ENCODE results near the gene PTPRN2. TPM values are rescaled to one million over a fixed set of nuclear protein-coding genes. Genes with fewer than 3 reads are reported as not detected.

The PTPRN2 gene
- total RNA-seq, 5 donors from 2014 or later (not counting 1 experiment from before 2014, with no cell fraction given): 0.60 to 1.7 (median 0.82) TPM

- peaks cover 11 to 19% of the 10 kb centered on the region in 2 experiments for H3K4me1 ChIP-seq (ENCODE audit: control insufficient read depth in 1 of 2, extremely low read depth in 1 of 2, insufficient read depth in 2 of 2, low read length in 2 of 2)
- H3K27ac ChIP-seq (ENCODE audit: low read length): no peak overlapping the region
- H3K4me3 ChIP-seq (ENCODE audit: control insufficient read depth in 1 of 2, extremely low read depth in 1 of 2, low read length in 1 of 2): no peak overlapping the region
- 90% methylated on average over 23 of the region's 33 CpGs for WGBS (ENCODE audit: insufficient coverage)
- Mint-ChIP-seq H3K4me1 (peaks cover 24 to 28% (median 28%) of the 10 kb centered on the region in 3 donors), H3K9me3 (no peaks in the 10 kb centered on the region), H3K36me3 (no peaks in the 10 kb centered on the region), H3K4me3 (no peak overlapping the region), H3K27ac (no peak overlapping the region), H3K27me3 (peaks cover 0 to 7% of the 10 kb centered on the region in 2 donors)
- peaks cover 0 to 25% of the 10 kb centered on the region in 2 experiments for H3K27me3 ChIP-seq (replicated peaks in 1 of 2; ENCODE audit: control insufficient read depth in 2 of 2, extremely low read depth in 1 of 2, insufficient read depth in 2 of 2, low read length in 1 of 2)
- H3K36me3 ChIP-seq (ENCODE audit: control insufficient read depth in 2 of 2, extremely low read depth in 1 of 2, insufficient read depth in 1 of 2, low read length in 1 of 2): no peaks in the 10 kb centered on the region
- no peaks in the 10 kb centered on the region for H3K9me3 ChIP-seq
- ChIA-PET CTCF (no interaction called here), POLR2A (no interaction called here)
- ATAC-seq (replicated peaks in 1 of 4) (no peak), DNase-seq (peak in 3 of 35 experiments; percentile 0 to 12 (median 3))
Measured at GRCh38 chr7:157497744-157498651, 1089.6 kb downstream of the PTPRN2 start.

- Mint-ChIP-seq H3K4me3 (no peak overlapping the region), H3K27ac (no peak overlapping the region), H3K9me3 (peaks cover 0 to 3% (median 1%) of the 10 kb centered on the region in 3 donors), H3K4me1 (peaks cover 22 to 23% (median 22%) of the 10 kb centered on the region in 3 donors), H3K36me3 (no peaks in the 10 kb centered on the region), H3K27me3 (peaks cover 0 to 7% of the 10 kb centered on the region in 2 donors)
- ATAC-seq (replicated peaks in 1 of 4) (no peak), DNase-seq (peak in 1 of 35 experiments; percentile 1)
- Histone ChIP-seq H3K36me3 (ENCODE audit: control insufficient read depth in 2 of 2, extremely low read depth in 1 of 2, insufficient read depth in 1 of 2, low read length in 1 of 2) (no peaks in the 10 kb centered on the region), H3K4me1 (ENCODE audit: control insufficient read depth in 1 of 2, extremely low read depth in 1 of 2, insufficient read depth in 2 of 2, low read length in 2 of 2) (peaks cover 7 to 14% of the 10 kb centered on the region in 2 experiments), H3K27me3 (replicated peaks in 1 of 2; ENCODE audit: control insufficient read depth in 2 of 2, extremely low read depth in 1 of 2, insufficient read depth in 2 of 2, low read length in 1 of 2) (peaks cover 0 to 26% of the 10 kb centered on the region in 2 experiments), H3K27ac (ENCODE audit: low read length) (no peak overlapping the region), H3K4me3 (ENCODE audit: control insufficient read depth in 1 of 2, extremely low read depth in 1 of 2, low read length in 1 of 2) (no peak overlapping the region), H3K9me3 (no peaks in the 10 kb centered on the region)
- ChIA-PET POLR2A (no interaction called here), CTCF (no interaction called here)
- 100% methylated on average over 2 of the region's 8 CpGs for WGBS (ENCODE audit: insufficient coverage)
Measured at GRCh38 chr7:157497367-157497743, 1090.3 kb downstream of the PTPRN2 start.

- Mint-ChIP-seq H3K27me3 (peaks cover 0 to 7% of the 10 kb centered on the region in 2 donors), H3K9me3 (peaks cover 0 to 7% (median 3%) of the 10 kb centered on the region in 3 donors), H3K27ac (no peak overlapping the region), H3K4me3 (no peak overlapping the region), H3K36me3 (no peaks in the 10 kb centered on the region), H3K4me1 (peaks cover 16 to 23% (median 19%) of the 10 kb centered on the region in 3 donors)
- no peak overlapping the region for H3K27ac ChIP-seq (ENCODE audit: low read length)
- H3K4me3 ChIP-seq (ENCODE audit: control insufficient read depth in 1 of 2, extremely low read depth in 1 of 2, low read length in 1 of 2): no peak overlapping the region
- peaks cover 0 to 26% of the 10 kb centered on the region in 2 experiments for H3K27me3 ChIP-seq (replicated peaks in 1 of 2; ENCODE audit: control insufficient read depth in 2 of 2, extremely low read depth in 1 of 2, insufficient read depth in 2 of 2, low read length in 1 of 2)
- peaks cover under 1 to 7% of the 10 kb centered on the region in 2 experiments for H3K4me1 ChIP-seq (ENCODE audit: control insufficient read depth in 1 of 2, extremely low read depth in 1 of 2, insufficient read depth in 2 of 2, low read length in 2 of 2)
- CTCF ChIA-PET: no interaction called here
- peak in 2 of 35 experiments; percentile 1 for DNase-seq
- POLR2A ChIA-PET: no interaction called here
- ATAC-seq (replicated peaks in 1 of 4): no peak
- no peaks in the 10 kb centered on the region for H3K9me3 ChIP-seq
- WGBS (ENCODE audit: insufficient coverage): 89% methylated on average over 23 of the region's 31 CpGs
- H3K36me3 ChIP-seq (ENCODE audit: control insufficient read depth in 2 of 2, extremely low read depth in 1 of 2, insufficient read depth in 1 of 2, low read length in 1 of 2): no peaks in the 10 kb centered on the region
Measured at GRCh38 chr7:157496416-157497275, 1091.0 kb downstream of the PTPRN2 start.

- Mint-ChIP-seq H3K4me1 (peaks cover 21 to 31% (median 27%) of the 10 kb centered on the region in 3 donors), H3K4me3 (no peak overlapping the region), H3K27me3 (peaks cover 0 to 7% of the 10 kb centered on the region in 2 donors), H3K27ac (no peak overlapping the region), H3K9me3 (peaks cover 0 to 7% (median 3%) of the 10 kb centered on the region in 3 donors), H3K36me3 (no peaks in the 10 kb centered on the region)
- H3K9me3 ChIP-seq: no peaks in the 10 kb centered on the region
- H3K27me3 ChIP-seq (replicated peaks in 1 of 2; ENCODE audit: control insufficient read depth in 2 of 2, extremely low read depth in 1 of 2, insufficient read depth in 2 of 2, low read length in 1 of 2): peaks cover 0 to 24% of the 10 kb centered on the region in 2 experiments
- H3K36me3 ChIP-seq (ENCODE audit: control insufficient read depth in 2 of 2, extremely low read depth in 1 of 2, insufficient read depth in 1 of 2, low read length in 1 of 2): no peaks in the 10 kb centered on the region
- H3K27ac ChIP-seq (ENCODE audit: low read length): no peak overlapping the region
- H3K4me3 ChIP-seq (ENCODE audit: control insufficient read depth in 1 of 2, extremely low read depth in 1 of 2, low read length in 1 of 2): no peak overlapping the region
- no peak for ATAC-seq (replicated peaks in 1 of 4)
- POLR2A ChIA-PET: no interaction called here
- H3K4me1 ChIP-seq (ENCODE audit: control insufficient read depth in 1 of 2, extremely low read depth in 1 of 2, insufficient read depth in 2 of 2, low read length in 2 of 2): peaks cover 3 to 7% of the 10 kb centered on the region in 2 experiments
- CTCF ChIA-PET: no interaction called here
- 70% methylated on average over 10 of the region's 13 CpGs for whole genome bisulfite sequencing (ENCODE audit: insufficient coverage)
- peak in 4 of 35 experiments; percentile 1 to 42 (median 10) for DNase-seq
Measured at GRCh38 chr7:157495594-157495993, 1092.0 kb downstream of the PTPRN2 start.

- H3K27me3 Mint-ChIP-seq: peaks cover 0 to 7% of the 10 kb centered on the region in 2 donors
- H3K36me3 ChIP-seq (ENCODE audit: control insufficient read depth in 2 of 2, extremely low read depth in 1 of 2, insufficient read depth in 1 of 2, low read length in 1 of 2): no peaks in the 10 kb centered on the region
- peaks cover 7 to 9% of the 10 kb centered on the region in 2 experiments for H3K4me1 ChIP-seq (ENCODE audit: control insufficient read depth in 1 of 2, extremely low read depth in 1 of 2, insufficient read depth in 2 of 2, low read length in 2 of 2)
- no peak for ATAC-seq (replicated peaks in 1 of 4)
- no peak for DNase-seq
- no peaks in the 10 kb centered on the region for H3K9me3 ChIP-seq
- ChIA-PET POLR2A (no interaction called here), CTCF (no interaction called here)
- H3K27me3 ChIP-seq (replicated peaks in 1 of 2; ENCODE audit: control insufficient read depth in 2 of 2, extremely low read depth in 1 of 2, insufficient read depth in 2 of 2, low read length in 1 of 2): peaks cover 0 to 21% of the 10 kb centered on the region in 2 experiments
- H3K36me3 Mint-ChIP-seq: no peaks in the 10 kb centered on the region
- peaks cover 0 to 7% (median 3%) of the 10 kb centered on the region in 3 donors for H3K9me3 Mint-ChIP-seq
- no peak overlapping the region for H3K4me3 Mint-ChIP-seq
- WGBS (ENCODE audit: insufficient coverage): no CpG with 5 or more reads among the region's 2 CpGs
- H3K4me3 ChIP-seq (ENCODE audit: control insufficient read depth in 1 of 2, extremely low read depth in 1 of 2, low read length in 1 of 2): no peak overlapping the region
- H3K27ac ChIP-seq (ENCODE audit: low read length): no peak overlapping the region
- no peak overlapping the region for H3K27ac Mint-ChIP-seq
- H3K4me1 Mint-ChIP-seq: peaks cover 25 to 35% (median 31%) of the 10 kb centered on the region in 3 donors
Measured at GRCh38 chr7:157495177-157495553, 1092.5 kb downstream of the PTPRN2 start.

GRCh38 chr7:157494506-157495176 lies 1093.0 kb downstream of the PTPRN2 start:
- ATAC-seq (replicated peaks in 1 of 4) (no peak), DNase-seq (peak in 3 of 35 experiments; percentile 1 to 10 (median 3))
- Mint-ChIP-seq H3K36me3 (no peaks in the 10 kb centered on the region), H3K4me3 (no peak overlapping the region), H3K27ac (no peak overlapping the region), H3K27me3 (peaks cover 0 to 7% of the 10 kb centered on the region in 2 donors), H3K4me1 (peaks cover 29 to 37% (median 34%) of the 10 kb centered on the region in 3 donors), H3K9me3 (peaks cover 0 to 7% (median 3%) of the 10 kb centered on the region in 3 donors)
- no peak overlapping the region for H3K4me3 ChIP-seq (ENCODE audit: control insufficient read depth in 1 of 2, extremely low read depth in 1 of 2, low read length in 1 of 2)
- H3K27ac ChIP-seq (ENCODE audit: low read length): no peak overlapping the region
- H3K4me1 ChIP-seq (ENCODE audit: control insufficient read depth in 1 of 2, extremely low read depth in 1 of 2, insufficient read depth in 2 of 2, low read length in 2 of 2): peaks cover 11 to 12% of the 10 kb centered on the region in 2 experiments
- ChIA-PET CTCF (no interaction called here), POLR2A (no interaction called here)
- no peaks in the 10 kb centered on the region for H3K9me3 ChIP-seq
- no peaks in the 10 kb centered on the region for H3K36me3 ChIP-seq (ENCODE audit: control insufficient read depth in 2 of 2, extremely low read depth in 1 of 2, insufficient read depth in 1 of 2, low read length in 1 of 2)
- H3K27me3 ChIP-seq (replicated peaks in 1 of 2; ENCODE audit: control insufficient read depth in 2 of 2, extremely low read depth in 1 of 2, insufficient read depth in 2 of 2, low read length in 1 of 2): peaks cover 0 to 16% of the 10 kb centered on the region in 2 experiments
- 77% methylated on average over 11 of the region's 12 CpGs for WGBS (ENCODE audit: insufficient coverage)
